ENCODE data around the gene POLR2A. TPM values are rescaled to one million over a fixed set of nuclear protein-coding genes. Genes with fewer than 3 reads are reported as not detected.

The POLR2A gene
- total RNA-seq, 1 donor from 2014 or later = 204 TPM

- no peak overlapping the region for H3K27ac Mint-ChIP-seq
- no peak for TF ChIP-seq CTCF (IDR thresholded peaks at IDR 0.05; ENCODE audit: unreplicated experiment)
- H3K4me3 Mint-ChIP-seq = no peak overlapping the region
- DNase-seq (ENCODE audit: low spot score in 2 of 2, unreplicated experiment in 2 of 2) = no peak
- H3K27me3 Mint-ChIP-seq (ENCODE audit: low read depth) = no peaks in the 10 kb centered on the region
- H3K4me1 Mint-ChIP-seq = no peaks in the 10 kb centered on the region
- peaks cover 55% of the 10 kb centered on the region for H3K36me3 Mint-ChIP-seq
- H3K9me3 Mint-ChIP-seq = no peaks in the 10 kb centered on the region
These were observed 18.8 kb downstream of the POLR2A start for GRCh38 chr17:7502987-7503386.

GRCh38 chr17:7503521-7503920 is 19.4 kb downstream of the POLR2A start:
- Mint-ChIP-seq H3K4me1 (no peaks in the 10 kb centered on the region), H3K4me3 (no peak overlapping the region), H3K27ac (no peak overlapping the region), H3K27me3 (ENCODE audit: low read depth) (no peaks in the 10 kb centered on the region), H3K36me3 (peaks cover 57% of the 10 kb centered on the region), H3K9me3 (no peaks in the 10 kb centered on the region)
- TF ChIP-seq CTCF (IDR thresholded peaks at IDR 0.05; ENCODE audit: unreplicated experiment) = no peak
- DNase-seq (ENCODE audit: low spot score in 2 of 2, unreplicated experiment in 2 of 2) = no peak

GRCh38 chr17:7508145-7508544 is 24.0 kb downstream of the POLR2A start:
- H3K36me3 Mint-ChIP-seq = peaks cover 58% of the 10 kb centered on the region
- no peaks in the 10 kb centered on the region for H3K27me3 Mint-ChIP-seq (ENCODE audit: low read depth)
- H3K4me3 Mint-ChIP-seq = no peak overlapping the region
- DNase-seq (ENCODE audit: low spot score in 2 of 2, unreplicated experiment in 2 of 2) = no peak
- no peak overlapping the region for H3K27ac Mint-ChIP-seq
- TF ChIP-seq CTCF (IDR thresholded peaks at IDR 0.05; ENCODE audit: unreplicated experiment) = no peak
- no peaks in the 10 kb centered on the region for H3K9me3 Mint-ChIP-seq
- no peaks in the 10 kb centered on the region for H3K4me1 Mint-ChIP-seq

- TF ChIP-seq CTCF (IDR thresholded peaks at IDR 0.05; ENCODE audit: unreplicated experiment) = no peak
- no peak for DNase-seq (ENCODE audit: low spot score in 2 of 2, unreplicated experiment in 2 of 2)
- Mint-ChIP-seq H3K27me3 (ENCODE audit: low read depth) (no peaks in the 10 kb centered on the region), H3K4me3 (no peak overlapping the region), H3K4me1 (no peaks in the 10 kb centered on the region), H3K27ac (no peak overlapping the region), H3K9me3 (no peaks in the 10 kb centered on the region), H3K36me3 (peaks cover 53% of the 10 kb centered on the region)
These were observed 24.7 kb downstream of the POLR2A start for GRCh38 chr17:7508846-7509245.

- Mint-ChIP-seq H3K9me3 (no peaks in the 10 kb centered on the region), H3K4me1 (no peaks in the 10 kb centered on the region), H3K27ac (no peak overlapping the region), H3K36me3 (peaks cover 52% of the 10 kb centered on the region), H3K27me3 (ENCODE audit: low read depth) (no peaks in the 10 kb centered on the region), H3K4me3 (no peak overlapping the region)
- no peak for DNase-seq (ENCODE audit: low spot score in 2 of 2, unreplicated experiment in 2 of 2)
- TF ChIP-seq CTCF (IDR thresholded peaks at IDR 0.05; ENCODE audit: unreplicated experiment) = no peak
These were observed 25.8 kb downstream of the POLR2A start for GRCh38 chr17:7509937-7510336.

- Mint-ChIP-seq H3K36me3 (peaks cover 48% of the 10 kb centered on the region), H3K9me3 (no peaks in the 10 kb centered on the region), H3K4me1 (peaks cover 4% of the 10 kb centered on the region), H3K27me3 (ENCODE audit: low read depth) (no peaks in the 10 kb centered on the region), H3K4me3 (no peak overlapping the region), H3K27ac (no peak overlapping the region)
- DNase-seq (ENCODE audit: low spot score in 2 of 2, unreplicated experiment in 2 of 2) = no peak
- no peak for TF ChIP-seq CTCF (IDR thresholded peaks at IDR 0.05; ENCODE audit: unreplicated experiment)
These were observed 26.9 kb downstream of the POLR2A start for GRCh38 chr17:7511108-7511507.

Measured in mesothelial cell of epicardium (in vitro differentiated cells).